ENCODE data around the gene B3GAT2. TPM values are rescaled to one million over a fixed set of nuclear protein-coding genes. Genes with fewer than 3 reads are reported as not detected.

Gene B3GAT2
- total and polyA plus RNA-seq, 2 donors (not counting 1 experiment from before 2014, with no cell fraction given): not detected

DNA sequence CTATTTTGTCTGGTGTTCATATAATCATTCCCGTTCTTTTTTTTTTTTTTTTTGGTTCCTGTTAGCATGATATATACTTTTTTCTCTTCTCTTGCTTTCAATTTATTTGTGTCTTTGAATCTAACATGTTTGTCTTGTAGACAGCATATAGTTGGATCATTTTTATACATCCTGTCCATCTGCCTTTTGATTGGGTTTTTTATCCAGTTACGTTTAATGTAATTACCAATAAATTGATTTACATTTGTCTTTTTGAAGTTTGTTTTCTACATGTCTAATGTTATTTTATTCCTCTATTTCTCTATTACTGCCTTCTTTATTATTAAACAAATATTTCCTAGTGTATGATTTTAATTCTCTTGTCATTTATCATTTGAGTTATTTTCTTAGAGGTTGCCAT is 84.4 kb downstream of the B3GAT2 start:
- H3K27ac Mint-ChIP-seq: no peak overlapping the region
- Histone ChIP-seq H3K27me3 (replicated peaks in 1 of 4; ENCODE audit: control extremely low read depth in 1 of 4, control insufficient read depth in 3 of 4, insufficient read depth in 4 of 4, low read length in 3 of 4) (peaks cover 0 to 7% (median 2%) of the 10 kb centered on the region in 4 experiments), H3K36me3 (replicated peaks in 1 of 2; ENCODE audit: control extremely low read depth in 1 of 2, control insufficient read depth in 1 of 2, extremely low read depth in 1 of 2, insufficient read depth in 2 of 2, low read length in 1 of 2) (no peaks in the 10 kb centered on the region), H3K9ac (ENCODE audit: low read length) (no peak overlapping the region), H3K9me3 (ENCODE audit: control extremely low read depth in 1 of 3, control insufficient read depth in 2 of 3, insufficient read depth in 1 of 3, low read length in 2 of 3) (peaks cover 0 to 13% (median under 1%) of the 10 kb centered on the region in 3 donors), H4K20me1 (ENCODE audit: control insufficient read depth, insufficient read depth, low read length, poor library complexity, severe bottlenecking) (no peaks in the 10 kb centered on the region), H2AFZ (ENCODE audit: insufficient read depth, low read depth, low read length, poor library complexity, severe bottlenecking) (no peak overlapping the region), H3K4me2 (replicated peaks; ENCODE audit: low read depth, low read length, poor library complexity, severe bottlenecking) (no peak overlapping the region), H3K79me2 (ENCODE audit: control insufficient read depth, insufficient read depth, low read length) (no peaks in the 10 kb centered on the region), H3K27ac (ENCODE audit: low read length in 2 of 2) (no peak overlapping the region), H3K4me1 (ENCODE audit: control insufficient read depth in 2 of 2, insufficient read depth in 2 of 2, low read length in 2 of 2) (no peaks in the 10 kb centered on the region), H3K4me3 (ENCODE audit: control extremely low read depth in 1 of 5, extremely low read depth in 1 of 5, insufficient read depth in 1 of 5, low read depth in 2 of 5, low read length in 4 of 5) (no peak overlapping the region)
- no CpG with 5 or more reads among the region's 2 CpGs for WGBS (ENCODE audit: insufficient coverage)
- H3K9me3 Mint-ChIP-seq (ENCODE audit: insufficient read depth): peaks cover 5% of the 10 kb centered on the region
- no peak for TF ChIP-seq CTCF (IDR thresholded peaks at IDR 0.05)
- no peak for TF ChIP-seq EZH2 (IDR thresholded peaks at IDR 0.05; ENCODE audit: borderline replicate concordance, insufficient read depth, low read depth, low read length, poor library complexity, severe bottlenecking)
- no peak overlapping the region for H3K4me3 Mint-ChIP-seq
- ChIA-PET CTCF (interaction anchor here (2.3 kb wide), 1 partner anchor 12 kb away, joined by 7 read pairs; no protein-coding TSS in a partner anchor), POLR2A (no interaction called here)
- no peaks in the 10 kb centered on the region for H3K27me3 Mint-ChIP-seq
- ATAC-seq (ENCODE audit: low read depth) (no peak), DNase-seq (no peak)
- intact Hi-C loops (cut with micrococcal nuclease): no loop called here
- H3K4me1 Mint-ChIP-seq: no peaks in the 10 kb centered on the region

DNA sequence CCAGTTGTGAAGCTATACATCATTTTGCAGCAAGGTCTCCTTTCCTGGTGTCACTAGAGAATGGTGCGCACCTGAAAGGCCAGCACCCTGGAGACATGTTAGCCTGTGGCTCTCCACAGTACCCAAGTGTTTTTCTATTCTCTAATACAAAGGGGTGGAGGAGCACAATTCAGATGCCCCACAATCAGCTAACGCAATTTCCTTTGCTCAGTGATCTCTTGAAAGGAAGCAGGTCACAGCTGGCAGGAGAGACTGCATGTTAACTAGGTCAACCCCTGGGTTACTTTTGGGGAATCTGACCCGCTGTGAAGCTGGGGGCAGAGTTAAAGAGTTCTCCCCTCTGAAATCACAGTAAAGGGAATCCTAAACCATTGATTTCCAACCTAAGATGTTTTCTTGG is 92.5 kb downstream of the B3GAT2 start:
- ATAC-seq (ENCODE audit: low read depth) (no peak), DNase-seq (no peak)
- H3K4me1 ChIP-seq (ENCODE audit: control insufficient read depth in 2 of 2, insufficient read depth in 2 of 2, low read length in 2 of 2): peaks cover 6 to 10% of the 10 kb centered on the region in 2 donors
- peaks cover 5% of the 10 kb centered on the region for H3K9me3 Mint-ChIP-seq (ENCODE audit: insufficient read depth)
- H3K27ac ChIP-seq (ENCODE audit: low read length in 2 of 2): no peak overlapping the region
- no peaks in the 10 kb centered on the region for H3K27me3 ChIP-seq (replicated peaks in 1 of 4; ENCODE audit: control extremely low read depth in 1 of 4, control insufficient read depth in 3 of 4, insufficient read depth in 4 of 4, low read length in 3 of 4)
- no peak overlapping the region for H3K4me3 Mint-ChIP-seq
- peaks cover 3% of the 10 kb centered on the region for H3K27me3 Mint-ChIP-seq
- H3K36me3 ChIP-seq (replicated peaks in 1 of 2; ENCODE audit: control extremely low read depth in 1 of 2, control insufficient read depth in 1 of 2, extremely low read depth in 1 of 2, insufficient read depth in 2 of 2, low read length in 1 of 2): no peaks in the 10 kb centered on the region
- H3K4me1 Mint-ChIP-seq: peaks cover 12% of the 10 kb centered on the region
- intact Hi-C loops (cut with micrococcal nuclease): no loop called here
- H3K9me3 ChIP-seq (ENCODE audit: control extremely low read depth in 1 of 3, control insufficient read depth in 2 of 3, insufficient read depth in 1 of 3, low read length in 2 of 3): no peaks in the 10 kb centered on the region
- H3K4me3 ChIP-seq (ENCODE audit: control extremely low read depth in 1 of 5, extremely low read depth in 1 of 5, insufficient read depth in 1 of 5, low read depth in 2 of 5, low read length in 4 of 5): no peak overlapping the region
- TF ChIP-seq CTCF (IDR thresholded peaks at IDR 0.05) (no peak), EZH2 (IDR thresholded peaks at IDR 0.05; ENCODE audit: borderline replicate concordance, insufficient read depth, low read depth, low read length, poor library complexity, severe bottlenecking) (no peak)
- H3K79me2 ChIP-seq (ENCODE audit: control insufficient read depth, insufficient read depth, low read length): no peaks in the 10 kb centered on the region
- H3K27ac Mint-ChIP-seq: no peak overlapping the region
- no peaks in the 10 kb centered on the region for H4K20me1 ChIP-seq (ENCODE audit: control insufficient read depth, insufficient read depth, low read length, poor library complexity, severe bottlenecking)
- POLR2A ChIA-PET: no interaction called here
- H2AFZ ChIP-seq (ENCODE audit: insufficient read depth, low read depth, low read length, poor library complexity, severe bottlenecking): no peak overlapping the region
- no CpG with 5 or more reads among the region's 3 CpGs for WGBS (ENCODE audit: insufficient coverage)
- CTCF ChIA-PET: interaction anchor here (1.1 to 1.5 kb wide), 3 partner anchors 9 to 157 kb away, joined by 3 to 4 read pairs (median 3); no protein-coding TSS in a partner anchor
- no peak overlapping the region for H3K9ac ChIP-seq (ENCODE audit: low read length)
- H3K4me2 ChIP-seq (replicated peaks; ENCODE audit: low read depth, low read length, poor library complexity, severe bottlenecking): no peak overlapping the region

All from B cell (primary cell).